Activated CD8-positive, alpha-beta memory T cell treated with anti-CD3 and anti-CD28 coated beads for 48 hours (primary cell): ENCODE measurements around the gene ZNF695.

Experiments
- DNase-seq, 3 experiments: peaks; one replicate each; pipeline ENCODE4 v3.0.0-alpha.2; 2020; ENCODE audit warnings: low read depth in 2 of 3, low spot score in 2 of 3

The ZNF695 gene

GRCh38 chr1:246959944-246960693, 47.7 kb downstream of the ZNF695 start:
- no peak for DNase-seq

- DNase-seq = no peak
Observed at GRCh38 chr1:246954126-246954525, 53.7 kb downstream of the ZNF695 start.

- no peak for DNase-seq
Observed at GRCh38 chr1:246951413-246951812, 56.4 kb downstream of the ZNF695 start.

- DNase-seq = no peak
Observed at GRCh38 chr1:246949956-246950355, 57.9 kb downstream of the ZNF695 start.

- no peak for DNase-seq
Observed at GRCh38 chr1:246947255-246947654, 60.6 kb downstream of the ZNF695 start.

GRCh38 chr1:246946366-246946765, 61.5 kb downstream of the ZNF695 start:
- DNase-seq = no peak
